GM19438 (cell line): ENCODE results near the gene PATJ.

Experiments
- ATAC-seq: cut with Tn5 transposase; IDR thresholded peaks from one replicate; pipeline ENCODE4 v1.9.1; 2021; ENCODE audit warnings: low read depth; ENCODE audit not compliant: unreplicated experiment

Gene PATJ

DNA sequence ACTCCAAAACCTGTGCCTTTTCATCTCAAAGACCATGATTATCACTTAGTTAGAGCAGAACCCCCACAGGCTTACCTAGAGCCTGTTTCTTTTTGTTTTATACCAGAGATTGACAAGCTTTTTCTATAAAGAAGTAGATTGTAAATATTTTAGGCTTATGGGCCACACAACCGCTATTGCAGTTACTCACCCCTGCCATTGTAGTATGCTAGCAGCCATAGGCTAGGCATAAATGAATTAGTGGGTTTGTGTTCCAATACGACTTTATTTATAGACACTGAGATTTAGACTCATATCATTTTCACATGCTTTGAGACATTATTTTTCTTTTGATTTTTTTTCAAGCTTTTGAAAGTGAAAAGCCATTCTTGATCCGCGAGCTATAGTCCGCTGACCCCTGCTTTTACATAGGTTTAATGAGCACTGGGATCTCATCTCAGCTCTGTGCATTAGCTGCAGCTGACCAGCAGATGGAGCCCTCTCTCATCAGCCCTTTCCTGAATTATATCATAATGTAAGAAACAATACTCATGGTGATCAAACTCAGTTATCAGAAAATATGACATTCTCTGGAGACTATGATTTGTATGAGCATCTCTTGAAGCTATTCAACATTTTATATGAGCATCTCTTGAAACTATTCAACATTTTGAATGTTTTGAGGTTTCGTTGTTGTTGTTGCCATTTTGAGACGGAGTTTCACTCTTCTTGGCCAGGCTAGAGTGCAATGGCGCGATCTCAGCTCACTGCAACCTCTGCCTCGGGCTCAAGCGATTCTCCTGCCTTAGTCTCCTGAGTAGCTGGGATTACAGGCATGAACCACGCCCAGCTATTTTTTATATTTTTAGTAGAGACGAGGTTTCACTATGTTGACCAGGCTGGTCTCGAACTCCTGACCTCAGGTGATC lies 340.4 kb downstream of the PATJ start:
- ATAC-seq = peak; percentile 72

DNA sequence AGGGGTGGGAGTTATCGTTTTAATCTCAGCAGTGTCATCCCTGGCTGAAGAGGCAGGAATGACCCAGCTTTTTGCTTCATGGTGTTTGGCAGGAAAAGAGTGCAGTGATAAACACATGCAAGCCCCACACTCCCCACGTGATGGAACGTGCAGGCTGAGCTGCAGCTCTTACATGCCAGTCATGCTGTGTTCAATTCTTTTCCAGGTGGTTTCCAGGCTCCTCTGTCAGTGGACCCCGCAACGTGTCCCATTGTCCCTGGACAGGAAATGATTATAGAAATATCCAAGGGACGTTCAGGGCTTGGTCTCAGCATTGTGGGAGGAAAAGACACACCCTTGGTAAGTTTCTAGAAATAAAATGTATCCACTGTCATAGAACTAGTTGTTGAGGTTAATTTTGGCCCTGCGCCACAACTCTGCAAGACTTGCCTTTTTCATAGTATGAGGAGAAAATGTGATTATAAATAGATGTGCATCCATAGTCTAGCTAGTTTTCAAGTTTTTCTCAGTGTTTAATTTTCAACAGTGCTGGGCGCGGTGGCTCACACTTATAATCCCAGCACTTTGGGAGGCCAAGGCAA lies 342.1 kb downstream of the PATJ start:
- no peak for ATAC-seq

DNA sequence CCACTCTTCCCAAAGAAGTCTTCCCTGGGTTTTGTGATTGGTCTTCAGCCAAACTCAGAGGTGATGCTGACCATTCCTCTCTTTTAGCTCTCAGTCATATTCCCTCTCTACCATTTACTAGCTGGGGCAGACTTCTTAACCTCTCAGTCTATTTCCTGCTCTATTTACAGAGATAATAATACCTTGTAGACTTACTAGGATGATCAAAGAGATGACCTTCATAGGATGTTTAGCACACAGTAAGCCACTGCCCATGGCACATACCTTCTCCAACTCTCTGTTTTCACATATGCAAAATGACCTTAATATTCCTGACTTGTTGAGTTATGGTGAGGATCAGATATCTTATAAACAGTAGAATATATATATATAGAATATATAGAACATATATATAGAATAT lies 346.2 kb downstream of the PATJ start:
- no peak for ATAC-seq

DNA sequence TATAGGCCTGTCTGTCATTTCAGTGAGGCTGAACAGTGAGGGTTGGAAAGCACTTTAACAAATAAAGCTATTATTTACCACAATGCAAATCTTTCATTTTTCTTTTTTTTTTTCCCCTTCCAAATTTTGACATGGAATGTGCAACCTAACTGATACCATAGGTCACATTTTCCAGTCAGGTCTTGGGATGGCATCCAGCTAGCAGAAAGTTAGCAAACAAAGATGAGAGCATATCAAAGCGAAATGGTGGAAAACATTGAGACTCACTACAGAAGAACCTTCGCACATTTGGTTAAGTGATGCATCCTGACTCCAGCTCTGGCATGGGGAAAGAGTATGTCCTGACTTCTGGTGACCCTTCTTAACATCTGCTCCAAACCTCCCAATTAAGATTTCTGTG lies 347.3 kb downstream of the PATJ start:
- no peak for ATAC-seq

DNA sequence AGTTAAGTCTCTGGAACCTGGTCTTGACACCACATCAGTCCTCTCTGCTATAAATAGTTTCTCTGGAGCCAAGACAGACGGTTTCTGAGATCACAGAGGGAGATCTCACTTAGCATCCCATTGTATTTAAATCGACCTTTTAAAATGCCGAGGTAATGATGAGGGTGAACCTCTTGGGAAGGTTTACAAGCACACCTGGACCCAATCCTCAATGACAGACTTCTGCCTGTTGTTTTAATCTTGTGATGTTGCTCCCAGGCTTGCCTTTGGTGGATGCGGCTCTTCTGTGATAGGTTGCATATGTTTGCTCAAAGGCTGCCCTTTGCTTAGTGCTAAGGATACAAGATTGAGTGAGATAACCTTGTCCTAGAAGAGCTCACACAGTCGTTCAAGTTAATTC lies 347.7 kb downstream of the PATJ start:
- ATAC-seq = no peak

- ATAC-seq = no peak
Observed at GRCh38 chr1:62092110-62092509, 349.8 kb downstream of the PATJ start.

GRCh38 chr1:62093261-62093660 lies 351.0 kb downstream of the PATJ start:
- no peak for ATAC-seq

DNA sequence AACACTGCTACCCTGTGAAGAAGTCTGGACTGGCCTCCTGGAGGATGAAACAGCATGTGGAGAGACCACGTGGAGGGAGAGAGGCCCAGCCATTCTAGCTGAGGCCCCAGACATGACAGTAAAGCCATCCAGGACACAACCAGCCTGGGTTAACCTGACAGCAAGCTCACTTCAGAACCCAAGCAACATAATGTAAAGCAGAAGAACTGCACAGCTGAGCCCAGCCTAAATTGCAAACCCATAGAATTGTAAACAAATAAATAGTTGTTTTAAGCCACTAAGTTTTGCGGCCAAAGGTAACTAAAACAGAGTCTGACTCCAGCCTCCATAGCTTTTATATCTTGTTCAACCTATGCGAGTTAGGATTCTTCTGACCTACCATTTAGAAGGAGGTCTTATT lies 355.2 kb downstream of the PATJ start:
- no peak for ATAC-seq

- no peak for ATAC-seq
Observed at GRCh38 chr1:62100442-62100841, 358.2 kb downstream of the PATJ start.

DNA sequence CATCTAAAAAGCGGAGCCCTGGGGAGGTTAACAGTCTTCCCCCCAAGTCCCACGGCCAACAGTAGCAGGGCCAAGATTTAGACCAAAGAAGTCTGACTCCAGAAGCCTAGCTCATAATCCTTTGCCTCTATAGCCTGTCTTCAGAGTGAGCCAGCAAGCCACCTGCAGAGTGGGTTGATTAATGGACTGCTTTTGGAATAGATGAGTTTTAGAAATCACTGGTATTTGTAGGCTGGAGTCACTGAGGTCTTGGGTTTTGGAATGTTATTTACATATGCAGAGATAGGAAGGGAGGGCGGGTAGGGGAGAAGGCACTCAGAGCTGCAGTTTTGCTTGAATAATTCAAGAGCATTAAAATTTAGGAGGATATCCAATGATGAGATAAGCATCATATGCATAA lies 361.6 kb downstream of the PATJ start:
- no peak for ATAC-seq

- no peak for ATAC-seq
Observed at GRCh38 chr1:62107923-62108322, 365.6 kb downstream of the PATJ start.

DNA sequence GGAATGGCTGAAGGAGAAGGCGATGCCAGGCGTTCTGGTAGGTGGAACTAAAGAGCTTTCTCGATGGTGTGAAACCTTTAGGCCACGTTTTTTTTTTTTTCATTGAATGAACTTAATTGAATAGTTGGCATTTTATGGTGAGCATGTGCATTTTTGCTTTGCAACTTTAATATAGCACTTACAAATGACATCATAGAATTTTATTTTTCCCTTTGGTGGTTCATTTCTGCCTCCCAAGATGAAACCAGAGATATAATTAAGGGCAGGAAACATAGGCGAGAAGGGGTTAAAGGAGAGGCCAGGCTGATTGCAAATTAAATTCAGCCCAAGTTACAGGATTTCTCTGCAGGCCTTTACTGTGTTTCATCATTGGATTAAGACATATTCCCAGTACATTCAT lies 366.8 kb downstream of the PATJ start:
- no peak for ATAC-seq

GRCh38 chr1:62110198-62110817 lies 368.0 kb downstream of the PATJ start:
- no peak for ATAC-seq

GRCh38 chr1:62111084-62111483 lies 368.8 kb downstream of the PATJ start:
- ATAC-seq = no peak

- ATAC-seq = no peak
Observed at GRCh38 chr1:62113507-62113906, 371.2 kb downstream of the PATJ start.

DNA sequence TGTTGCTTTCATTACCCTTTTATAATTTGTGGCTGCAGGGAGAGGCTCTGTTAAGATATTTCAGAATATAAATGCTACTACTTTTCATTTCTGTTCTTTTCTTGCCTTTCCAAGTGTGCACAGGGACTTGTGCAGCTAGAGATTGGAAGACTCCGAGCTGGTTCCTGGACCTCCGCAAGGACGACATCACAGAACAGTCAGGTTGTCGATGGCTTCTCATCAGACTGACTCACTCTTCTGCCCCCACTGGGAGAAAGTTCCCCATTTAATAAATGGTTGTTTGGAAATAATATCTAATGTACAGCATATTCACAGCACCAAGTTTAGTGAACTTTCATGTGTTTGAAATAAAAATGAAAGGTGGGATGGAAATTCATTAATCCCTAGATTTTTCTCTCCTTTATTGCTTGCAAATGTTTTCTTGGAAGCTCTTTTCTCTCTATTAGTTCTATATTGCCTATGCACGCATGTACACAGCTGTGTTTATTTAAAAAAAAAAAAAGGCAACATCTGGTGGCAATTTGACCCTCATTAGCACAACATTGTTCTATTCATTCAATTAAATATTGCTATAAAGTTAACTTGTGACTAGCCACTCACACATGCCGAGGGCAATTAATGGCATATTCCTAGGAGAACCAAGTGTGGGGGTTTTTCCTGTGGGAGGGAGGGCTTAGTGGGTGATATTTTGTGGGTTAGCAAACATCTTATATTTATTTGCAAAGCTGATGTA lies 374.9 kb downstream of the PATJ start:
- no peak for ATAC-seq

DNA sequence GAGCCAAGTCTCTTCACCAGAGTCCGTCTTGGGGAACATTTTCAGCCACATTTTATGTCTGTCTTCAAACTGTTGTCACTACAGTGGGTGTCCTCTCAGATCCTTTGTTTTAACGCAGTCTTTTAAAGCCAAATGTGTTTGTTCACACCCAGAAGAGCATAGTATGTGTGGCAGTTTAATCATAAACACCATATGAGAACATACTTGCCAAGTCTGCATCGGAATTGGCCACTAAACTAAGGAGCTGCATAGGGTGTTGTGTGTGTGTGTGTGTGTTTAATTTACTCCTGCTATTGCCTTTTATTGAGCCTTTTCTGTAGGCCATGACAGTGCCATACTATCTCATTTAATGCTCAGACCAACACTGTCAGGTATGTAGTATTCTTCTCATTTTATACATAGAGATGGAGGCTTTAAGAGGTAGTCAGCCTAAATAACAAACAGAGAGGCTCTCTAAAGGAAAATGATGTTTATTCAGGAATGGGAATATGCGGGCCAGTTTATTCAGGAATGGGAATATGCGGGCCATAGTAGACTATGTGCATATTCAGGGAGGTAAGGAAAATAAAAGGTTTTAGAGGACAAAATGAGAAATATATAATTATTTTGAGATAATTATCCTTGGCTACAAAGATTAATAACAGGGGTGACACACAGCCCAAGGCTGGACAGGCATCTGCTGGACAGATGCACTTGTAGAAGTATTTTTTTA lies 384.5 kb downstream of the PATJ start:
- ATAC-seq = no peak

DNA sequence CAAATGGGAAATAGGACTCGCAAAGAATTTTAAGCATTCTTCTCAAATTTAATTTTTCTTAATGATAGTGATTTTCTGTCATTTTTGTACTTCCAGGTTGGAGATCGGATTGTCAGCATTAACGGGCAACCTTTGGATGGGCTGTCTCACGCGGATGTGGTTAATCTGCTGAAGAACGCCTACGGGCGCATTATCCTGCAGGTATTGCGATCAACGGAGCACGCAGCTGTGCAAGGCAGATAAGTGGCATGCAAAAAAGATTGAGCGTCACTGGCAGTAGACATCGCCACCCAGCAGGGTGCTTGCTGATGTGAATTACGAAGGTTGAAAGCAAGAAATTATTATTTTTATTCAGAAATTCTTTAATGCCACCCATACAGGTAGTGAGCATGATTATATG lies 386.5 kb downstream of the PATJ start:
- no peak for ATAC-seq

GRCh38 chr1:62131093-62131725 lies 388.9 kb downstream of the PATJ start:
- ATAC-seq = peak; percentile 94

DNA sequence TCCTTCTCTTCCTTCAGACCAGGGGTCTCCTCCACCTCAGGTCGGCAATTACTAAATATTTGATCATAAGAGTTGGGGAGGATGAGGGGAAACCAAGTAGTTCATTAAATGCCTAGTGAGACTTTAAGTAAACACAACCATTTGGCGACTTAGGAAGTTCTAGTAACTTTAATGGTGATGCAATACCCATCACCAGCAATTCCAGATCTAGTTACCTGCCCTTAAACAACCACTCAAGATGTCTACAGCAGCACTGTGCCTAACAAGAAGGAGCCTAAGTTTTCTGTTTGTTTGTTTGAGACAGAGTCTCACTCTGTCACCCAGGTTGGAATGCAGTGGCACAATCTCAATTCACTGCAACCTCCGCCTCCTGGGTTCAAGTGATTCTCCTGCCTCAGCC lies 395.7 kb downstream of the PATJ start:
- ATAC-seq = no peak
